GM18499 (cell line): ENCODE data around the gene PIGQ.

Experiments
- ATAC-seq: cut with Tn5 transposase; IDR thresholded peaks from one replicate; pipeline ENCODE4 v1.9.1; 2021; ENCODE audit warnings: moderate number of reproducible peaks; ENCODE audit not compliant: insufficient read depth, unreplicated experiment

PIGQ gene

GRCh38 chr16:554297-554621, 15.5 kb upstream of the PIGQ start:
- ATAC-seq, result no peak

GRCh38 chr16:554640-555365, 15.0 kb upstream of the PIGQ start:
- ATAC-seq, result no peak

GRCh38 chr16:555528-556473, 14.0 kb upstream of the PIGQ start:
- ATAC-seq, result no peak

GRCh38 chr16:556474-557173, 13.1 kb upstream of the PIGQ start:
- no peak for ATAC-seq

DNA sequence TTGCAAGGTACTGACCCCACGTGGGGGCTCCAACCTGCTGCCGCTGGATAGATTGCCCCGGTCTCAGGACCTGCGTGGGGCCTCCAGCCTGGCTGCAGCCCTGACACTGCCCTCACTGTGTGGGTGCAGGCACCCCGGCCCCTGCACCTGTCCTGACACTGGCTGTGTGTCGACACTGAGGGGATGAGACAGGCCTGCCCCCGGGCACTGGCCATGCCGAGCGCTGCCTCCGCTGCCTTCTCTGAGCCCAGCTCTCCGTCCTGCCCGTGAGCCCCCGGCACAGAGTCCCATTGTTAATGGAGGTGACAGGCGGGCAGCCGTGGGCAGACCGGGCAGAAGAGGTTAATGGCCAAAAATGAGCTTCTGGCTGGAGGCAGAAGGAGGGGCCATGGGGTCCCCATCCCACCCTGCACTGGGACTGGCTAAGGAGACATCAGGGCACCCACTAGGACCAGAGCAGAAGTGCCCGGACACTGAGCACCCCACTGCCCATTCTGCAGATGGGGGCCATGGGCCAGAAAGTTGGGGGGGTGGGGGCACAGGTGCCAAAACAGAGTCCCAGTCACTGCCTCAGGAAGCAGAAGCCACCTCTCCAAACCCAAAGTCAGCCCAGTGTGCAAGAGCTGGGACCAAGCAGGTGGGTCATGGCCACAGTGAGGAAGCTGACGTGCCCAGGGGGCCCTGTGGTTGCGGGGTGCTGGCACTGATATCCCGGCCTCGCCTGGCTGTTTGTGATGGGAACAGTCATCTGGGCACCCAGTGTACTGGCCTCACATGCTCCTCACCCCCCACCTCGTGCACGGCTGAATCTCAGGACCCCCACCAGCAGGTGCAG, 12.1 kb upstream of the PIGQ start:
- ATAC-seq, result no peak

GRCh38 chr16:558298-559020, 11.3 kb upstream of the PIGQ start:
- no peak for ATAC-seq

DNA sequence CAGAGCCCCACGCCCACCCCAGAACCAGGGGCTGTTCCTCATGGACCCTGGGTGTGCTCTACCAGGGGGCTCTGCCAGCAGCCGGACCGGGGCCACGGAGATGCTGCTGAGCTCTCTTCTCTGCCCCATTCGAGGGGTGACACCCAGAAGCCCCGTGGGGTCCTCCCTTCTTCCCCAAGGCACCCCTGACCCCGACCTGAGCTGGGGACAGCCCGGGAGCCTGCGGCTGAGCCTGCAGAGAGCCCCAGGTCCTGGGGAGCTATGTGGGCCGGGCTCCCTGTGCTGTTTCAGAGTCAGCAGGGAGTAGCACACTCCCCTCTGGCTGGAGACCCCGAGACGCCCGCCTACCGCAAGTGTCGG, 10.8 kb upstream of the PIGQ start:
- ATAC-seq, result no peak

GRCh38 chr16:559411-560203, 10.2 kb upstream of the PIGQ start:
- no peak for ATAC-seq

DNA sequence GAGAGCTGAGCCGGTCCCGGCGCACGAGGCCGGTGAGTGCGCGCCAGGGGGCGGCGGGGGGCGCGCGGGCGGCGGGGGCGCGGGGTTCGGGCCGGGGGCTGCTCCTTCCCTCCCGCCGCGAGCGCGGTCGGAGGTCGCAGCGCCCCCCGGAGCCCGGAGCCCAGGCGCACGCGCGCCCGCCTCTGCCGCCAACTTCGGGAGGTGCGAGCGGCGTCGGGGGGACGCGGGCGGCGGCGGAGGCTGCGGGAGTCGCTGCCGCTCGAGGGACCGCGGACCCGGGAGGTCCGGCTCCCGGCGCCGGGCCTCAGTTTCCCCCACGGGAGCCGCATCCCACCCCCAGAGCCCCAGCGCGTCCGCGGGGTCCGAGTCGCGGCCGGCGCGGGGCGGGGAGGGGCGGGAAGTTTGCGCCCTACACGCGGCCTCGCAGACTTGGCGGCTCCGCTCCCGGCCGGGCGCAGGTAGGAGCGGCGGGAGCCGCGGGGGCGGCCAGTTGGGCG, 9.5 kb upstream of the PIGQ start, which contains the start of gene PRR35:
Gene PRR35 (plus strand): TSS at position 191 of the 497 bp plus-strand sequence. CDS start 2,901 bp downstream, outside the sequence.
- no peak for ATAC-seq

DNA sequence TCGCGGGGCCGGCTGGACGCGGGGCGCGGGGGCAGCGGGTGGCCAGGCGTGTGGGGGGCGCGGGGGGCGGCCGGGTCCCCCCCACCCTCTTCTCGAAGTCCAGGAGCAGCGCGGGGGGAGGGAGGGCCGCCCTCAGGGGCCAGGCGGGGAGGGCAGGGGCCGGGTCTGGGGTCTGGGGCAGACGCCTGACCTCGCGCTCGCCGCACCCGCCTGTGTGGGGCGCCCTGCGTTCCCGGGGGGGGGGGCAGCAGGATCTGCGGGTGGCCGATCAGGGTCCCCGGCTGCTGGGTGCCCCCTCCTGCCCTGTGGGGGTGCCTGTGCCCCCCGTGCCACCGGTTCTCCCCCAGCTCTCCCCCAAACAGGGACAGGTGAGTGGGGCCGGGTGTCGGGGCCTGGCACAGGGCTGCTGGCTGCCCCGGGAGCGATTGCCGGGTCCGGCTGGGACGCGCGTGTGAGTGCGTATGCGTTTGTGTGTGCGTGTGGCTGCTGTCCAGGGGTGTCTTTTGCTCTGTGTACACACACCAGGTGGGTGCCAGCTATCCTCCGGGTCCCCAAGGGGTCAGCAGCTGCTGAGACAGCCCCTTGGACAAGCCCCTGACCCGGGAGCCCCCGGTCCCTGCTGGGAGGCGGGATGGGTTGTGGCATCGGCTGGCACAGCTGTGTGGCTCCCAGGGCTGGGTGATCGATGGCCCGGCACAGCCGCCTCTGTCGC, 8.9 kb upstream of the PIGQ start:
- no peak for ATAC-seq

GRCh38 chr16:561413-561794, 8.4 kb upstream of the PIGQ start:
- no peak for ATAC-seq

DNA sequence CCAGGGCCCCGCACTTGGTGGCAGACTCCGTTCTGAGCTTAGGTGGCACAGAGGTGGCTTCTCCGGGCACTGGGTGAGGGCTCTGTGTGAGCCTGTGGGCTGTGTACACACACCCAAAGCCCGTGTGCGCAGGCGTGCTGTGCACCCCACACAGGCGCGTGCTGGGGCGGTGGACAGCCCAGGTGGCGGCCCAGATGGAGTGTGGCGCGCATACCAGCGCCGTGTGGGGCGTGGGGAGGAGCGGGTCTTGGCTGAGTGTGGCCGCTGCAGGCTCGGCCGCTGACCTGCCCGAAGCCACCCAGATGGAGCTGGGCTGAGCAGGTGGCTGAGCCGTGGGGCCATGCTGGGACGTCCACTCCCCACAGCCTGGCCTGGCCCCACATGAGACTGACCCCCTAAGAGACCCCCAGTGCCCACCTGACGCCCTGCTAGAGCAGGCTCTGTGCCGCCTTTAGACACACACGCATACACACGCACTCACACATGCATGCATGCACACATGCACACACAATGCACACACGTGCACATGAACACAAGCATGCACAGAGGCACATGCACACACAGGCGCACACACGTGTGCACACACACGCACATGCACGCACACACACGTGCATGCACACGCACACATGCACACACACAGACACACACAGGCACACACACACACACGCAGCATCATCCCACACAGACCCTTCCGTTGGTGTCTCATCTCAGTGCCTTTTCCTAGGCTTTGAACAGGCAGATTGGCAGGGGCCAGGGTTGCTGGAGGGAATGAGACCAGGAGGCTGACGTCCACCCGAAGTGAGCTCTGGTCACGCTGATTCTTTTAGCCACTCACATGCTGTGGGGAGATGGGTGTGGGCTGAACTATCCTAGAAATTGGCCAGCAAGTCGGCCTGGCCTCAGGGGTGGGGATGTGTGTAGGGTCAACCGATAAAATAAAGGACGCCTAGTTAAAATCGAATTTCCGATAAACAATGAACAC, 7.5 kb upstream of the PIGQ start:
- ATAC-seq, result no peak

- ATAC-seq, result no peak
These were observed 6.6 kb upstream of the PIGQ start for GRCh38 chr16:563072-563644.

DNA sequence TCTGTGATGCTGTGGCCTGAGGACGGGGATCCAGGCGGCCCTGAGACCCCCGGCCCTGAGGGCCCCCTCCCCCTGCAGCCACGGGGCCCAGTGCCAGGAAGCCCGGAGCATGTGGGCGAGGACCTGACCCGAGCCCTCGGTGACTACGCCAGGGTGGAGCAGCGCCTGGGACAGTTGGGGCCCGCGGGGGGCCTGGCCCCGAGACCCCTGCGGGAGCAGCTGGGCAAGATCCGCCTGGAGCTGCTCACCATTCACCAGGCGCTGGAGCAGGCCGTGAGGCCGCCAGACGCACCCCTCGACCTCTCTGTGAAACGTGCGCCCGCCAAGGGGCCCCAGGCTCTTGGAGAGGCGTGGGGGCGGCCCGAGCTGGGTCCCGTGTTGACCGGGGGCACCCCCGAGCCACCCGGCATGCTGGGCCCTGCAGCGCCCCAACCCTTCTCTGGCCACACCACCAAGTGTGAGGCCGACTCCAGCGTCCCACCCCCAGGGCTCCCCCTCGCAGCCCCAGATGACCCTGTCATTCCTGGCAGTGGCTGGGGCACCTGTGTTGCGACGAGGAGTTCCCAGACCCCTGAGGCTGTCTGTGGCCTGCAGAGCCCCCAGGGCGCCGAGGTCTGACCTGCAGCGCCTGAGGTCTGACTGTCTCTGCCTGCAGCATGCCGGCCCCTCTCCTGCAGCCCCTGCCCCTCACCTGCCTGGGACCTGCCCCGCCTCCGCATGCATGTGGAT, 4.9 kb upstream of the PIGQ start:
- ATAC-seq, result no peak

GRCh38 chr16:565419-566330, 4.1 kb upstream of the PIGQ start:
- ATAC-seq, result no peak
